Thyroid gland (tissue), 4 donors: ENCODE measurements around the gene FAM53B.

Experiments
- POLR2A ChIP-seq, 2 donors: fragments of 450-650 bp; IDR thresholded peaks; one replicate each; pipeline ENCODE4 v1.6.1; 2017; ENCODE audit warnings: antibody characterized with exemption in 2 of 2, mild to moderate bottlenecking in 2 of 2, moderate library complexity in 1 of 2
- TF ChIP-seq, protein P1 (sequence below), 6 experiments: fragments of 200-600 bp in 3 of 6; fragments of 450-650 bp in 3 of 6; sonication (generic) in 3 of 6; IDR thresholded peaks; one replicate each; pipeline ENCODE4 v1.5.1; 2016 to 2019; ENCODE audit warnings: antibody characterized with exemption in 6 of 6, mild to moderate bottlenecking in 2 of 6, inconsistent platforms in 1 of 6, moderate library complexity in 1 of 6

DNA sequence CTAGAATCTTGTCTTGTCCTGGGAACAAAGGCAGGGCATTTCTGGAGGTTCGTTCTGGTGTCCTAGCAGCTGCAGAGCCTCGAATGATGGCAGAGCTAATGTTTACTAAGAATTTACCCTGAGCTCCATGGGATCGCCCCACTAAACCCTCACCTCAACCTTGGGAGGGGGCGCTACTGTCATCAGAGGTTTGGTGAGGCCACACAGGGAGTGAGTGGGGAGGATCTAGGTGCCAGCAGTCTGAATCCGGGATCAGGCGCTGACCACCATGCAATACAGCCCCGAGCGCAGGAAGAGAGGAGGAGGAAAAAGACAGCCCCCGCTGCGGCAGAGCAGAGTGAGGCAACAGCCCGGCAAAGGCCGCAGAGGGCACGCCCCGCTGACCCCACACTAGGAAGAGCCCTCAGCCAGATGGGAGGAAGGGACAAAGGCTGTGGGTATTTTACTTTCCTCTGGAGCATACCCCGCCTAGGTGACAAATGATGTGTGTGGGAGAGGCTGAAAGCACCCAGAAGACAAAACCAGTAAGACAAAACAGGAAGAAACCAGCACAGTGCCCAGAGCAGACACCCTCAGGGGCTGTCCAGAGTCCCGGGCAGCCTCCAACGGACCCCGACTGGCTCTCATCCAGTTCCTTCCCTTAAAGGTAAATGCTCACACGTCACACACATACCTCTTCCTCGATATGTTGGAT lies 103.5 kb downstream of the FAM53B start:
- TF ChIP-seq POLR2A (IDR thresholded peaks at IDR 0.05), result no peak
- TF ChIP-seq, protein P1, sequence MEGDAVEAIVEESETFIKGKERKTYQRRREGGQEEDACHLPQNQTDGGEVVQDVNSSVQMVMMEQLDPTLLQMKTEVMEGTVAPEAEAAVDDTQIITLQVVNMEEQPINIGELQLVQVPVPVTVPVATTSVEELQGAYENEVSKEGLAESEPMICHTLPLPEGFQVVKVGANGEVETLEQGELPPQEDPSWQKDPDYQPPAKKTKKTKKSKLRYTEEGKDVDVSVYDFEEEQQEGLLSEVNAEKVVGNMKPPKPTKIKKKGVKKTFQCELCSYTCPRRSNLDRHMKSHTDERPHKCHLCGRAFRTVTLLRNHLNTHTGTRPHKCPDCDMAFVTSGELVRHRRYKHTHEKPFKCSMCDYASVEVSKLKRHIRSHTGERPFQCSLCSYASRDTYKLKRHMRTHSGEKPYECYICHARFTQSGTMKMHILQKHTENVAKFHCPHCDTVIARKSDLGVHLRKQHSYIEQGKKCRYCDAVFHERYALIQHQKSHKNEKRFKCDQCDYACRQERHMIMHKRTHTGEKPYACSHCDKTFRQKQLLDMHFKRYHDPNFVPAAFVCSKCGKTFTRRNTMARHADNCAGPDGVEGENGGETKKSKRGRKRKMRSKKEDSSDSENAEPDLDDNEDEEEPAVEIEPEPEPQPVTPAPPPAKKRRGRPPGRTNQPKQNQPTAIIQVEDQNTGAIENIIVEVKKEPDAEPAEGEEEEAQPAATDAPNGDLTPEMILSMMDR (IDR thresholded peaks at IDR 0.05), result no peak
